ENCODE results near the gene GALNT17.

The GALNT17 gene

GRCh38 chr7:71237945-71238344 lies 106.0 kb downstream of the GALNT17 start:
- no peak for TF ChIP-seq CTCF (IDR thresholded peaks at IDR 0.05; ENCODE audit: insufficient read depth, low read length, poor library complexity, severe bottlenecking)
- no peak for DNase-seq (ENCODE audit: extremely low read depth, insufficient read length)
- H3K27me3 ChIP-seq (replicated peaks; ENCODE audit: control insufficient read depth, insufficient read depth, low read length), result no peaks in the 10 kb centered on the region
- H3K36me3 ChIP-seq (ENCODE audit: control insufficient read depth, insufficient read depth, low read length), result no peaks in the 10 kb centered on the region
- H3K4me3 ChIP-seq (replicated peaks; ENCODE audit: low read depth, low read length), result no peak overlapping the region

DNA sequence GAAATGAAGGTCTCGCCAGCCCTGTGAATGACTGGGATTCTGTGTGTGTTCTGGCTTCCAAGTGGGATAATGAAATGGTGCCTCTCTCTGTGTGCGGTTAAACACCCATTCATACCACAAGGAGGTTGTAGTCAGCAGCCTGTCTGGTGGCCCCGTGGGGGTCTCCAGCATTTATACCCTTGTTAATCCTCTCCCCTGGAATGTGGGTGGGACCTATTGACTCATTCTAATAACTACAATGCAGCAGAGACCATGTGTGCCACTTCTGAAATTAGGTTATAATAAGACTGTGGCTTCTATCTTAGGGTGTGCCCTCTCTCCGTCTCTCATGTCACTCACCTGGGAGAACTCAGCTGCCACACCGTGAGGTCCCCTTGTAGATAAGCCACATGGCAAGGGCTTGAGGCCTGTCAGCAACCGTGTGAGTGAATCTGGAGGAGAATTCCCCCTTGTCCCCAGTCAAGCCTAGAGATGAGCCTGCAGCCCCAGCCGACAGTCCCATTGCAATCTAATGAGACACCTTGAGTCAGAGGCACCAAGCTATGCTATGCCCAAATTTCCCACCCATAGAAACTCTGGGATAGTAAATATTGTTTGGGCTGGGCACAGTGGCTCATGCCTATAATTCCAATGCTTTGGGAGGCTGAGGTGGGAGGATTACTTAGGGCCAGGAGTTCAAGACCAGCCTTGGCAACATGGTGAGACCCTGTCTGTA lies 106.8 kb downstream of the GALNT17 start:
- Histone ChIP-seq H3K27me3 (replicated peaks; ENCODE audit: control insufficient read depth, insufficient read depth, low read length) (no peaks in the 10 kb centered on the region), H3K36me3 (ENCODE audit: control insufficient read depth, insufficient read depth, low read length) (no peaks in the 10 kb centered on the region), H3K4me3 (replicated peaks; ENCODE audit: low read depth, low read length) (no peak overlapping the region)
- TF ChIP-seq CTCF (IDR thresholded peaks at IDR 0.05; ENCODE audit: insufficient read depth, low read length, poor library complexity, severe bottlenecking), result no peak
- DNase-seq (ENCODE audit: extremely low read depth, insufficient read length), result no peak

GRCh38 chr7:71239586-71240268 lies 107.8 kb downstream of the GALNT17 start:
- Histone ChIP-seq H3K27me3 (replicated peaks; ENCODE audit: control insufficient read depth, insufficient read depth, low read length) (no peaks in the 10 kb centered on the region), H3K36me3 (ENCODE audit: control insufficient read depth, insufficient read depth, low read length) (no peaks in the 10 kb centered on the region), H3K4me3 (replicated peaks; ENCODE audit: low read depth, low read length) (no peak overlapping the region)
- TF ChIP-seq CTCF (IDR thresholded peaks at IDR 0.05; ENCODE audit: insufficient read depth, low read length, poor library complexity, severe bottlenecking), result no peak
- DNase-seq (ENCODE audit: extremely low read depth, insufficient read length), result no peak

GRCh38 chr7:71243736-71244410 lies 111.9 kb downstream of the GALNT17 start:
- no peak for DNase-seq (ENCODE audit: extremely low read depth, insufficient read length)
- no peak overlapping the region for H3K4me3 ChIP-seq (replicated peaks; ENCODE audit: low read depth, low read length)
- H3K36me3 ChIP-seq (ENCODE audit: control insufficient read depth, insufficient read depth, low read length), result no peaks in the 10 kb centered on the region
- no peak for TF ChIP-seq CTCF (IDR thresholded peaks at IDR 0.05; ENCODE audit: insufficient read depth, low read length, poor library complexity, severe bottlenecking)
- H3K27me3 ChIP-seq (replicated peaks; ENCODE audit: control insufficient read depth, insufficient read depth, low read length), result no peaks in the 10 kb centered on the region

GRCh38 chr7:71245038-71245437 lies 113.1 kb downstream of the GALNT17 start:
- no peaks in the 10 kb centered on the region for H3K36me3 ChIP-seq (ENCODE audit: control insufficient read depth, insufficient read depth, low read length)
- H3K4me3 ChIP-seq (replicated peaks; ENCODE audit: low read depth, low read length), result no peak overlapping the region
- no peak for DNase-seq (ENCODE audit: extremely low read depth, insufficient read length)
- H3K27me3 ChIP-seq (replicated peaks; ENCODE audit: control insufficient read depth, insufficient read depth, low read length), result no peaks in the 10 kb centered on the region
- no peak for TF ChIP-seq CTCF (IDR thresholded peaks at IDR 0.05; ENCODE audit: insufficient read depth, low read length, poor library complexity, severe bottlenecking)
